GM12864 (cell line): Measurements from ENCODE around the gene CHST11.

Source experiments
- DNase-seq: peaks from one replicate; pipeline ENCODE4 v3.0.0-alpha.2; 2011; ENCODE audit warnings: low read depth
- H3K4me3 ChIP-seq: 2 replicates; pipeline ENCODE4 v1.5.1; 2011; ENCODE audit warnings: mild to moderate bottlenecking, low read depth, low read length, control low read depth
- CTCF ChIP-seq: IDR thresholded peaks from 2 replicates; pipeline ENCODE4 v1.5.1; 2011; ENCODE audit warnings: low read depth, mild to moderate bottlenecking, moderate library complexity, low read length, control low read depth, inconsistent platforms; ENCODE audit errors: missing control alignments

Gene CHST11

DNA sequence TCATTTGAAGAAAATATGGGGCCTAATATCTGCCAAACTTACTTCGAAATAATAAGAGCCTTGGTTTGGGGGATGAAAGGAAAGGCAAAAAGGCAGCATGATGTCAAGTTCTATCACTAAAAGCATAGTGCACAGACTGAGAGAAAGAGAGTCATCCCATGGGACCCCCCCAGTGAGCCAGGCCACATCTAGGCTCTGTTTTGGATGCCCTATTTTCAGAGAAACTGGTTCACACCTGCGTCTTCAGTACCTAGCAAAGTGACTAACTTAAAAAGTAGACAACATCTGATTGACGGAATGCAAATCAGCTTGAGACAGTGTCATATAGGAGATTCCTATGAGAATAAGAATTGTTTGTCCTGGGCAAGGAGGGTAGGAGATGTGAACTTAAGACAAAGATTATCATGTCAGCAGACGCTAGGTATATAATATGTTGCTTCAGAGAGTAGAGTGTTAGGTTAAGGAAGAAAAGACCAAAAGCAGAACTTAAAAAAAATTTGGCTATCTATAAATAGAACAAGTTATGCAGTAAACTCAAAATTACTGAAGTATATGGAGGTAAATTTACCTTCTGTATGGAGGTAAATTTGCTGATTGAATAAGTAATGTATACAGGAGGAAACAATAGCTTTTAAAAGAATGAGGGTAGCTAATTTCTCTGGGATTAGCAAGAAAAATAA is 353.1 kb downstream of the CHST11 start:
- no peak for DNase-seq
- no peak for TF ChIP-seq CTCF
- no peak overlapping the region for H3K4me3 ChIP-seq
